Loucy (cell line): ENCODE data around the gene CBX4.

Source experiments
- EZH2phosphoT487 ChIP-seq: fragments of 200-600 bp; IDR thresholded peaks from 2 replicates; pipeline ENCODE4 v1.6.1; 2018; ENCODE audit warnings: antibody characterized with exemption, mild to moderate bottlenecking, moderate library complexity, borderline replicate concordance
- TF ChIP-seq, protein P1 (sequence below): fragments of 200-600 bp; sonication (generic); conservative IDR thresholded peaks from 2 replicates; pipeline ENCODE4 v1.5.1; 2014; ENCODE audit warnings: mild to moderate bottlenecking, antibody characterized with exemption, low read length

- TF ChIP-seq, protein P1, sequence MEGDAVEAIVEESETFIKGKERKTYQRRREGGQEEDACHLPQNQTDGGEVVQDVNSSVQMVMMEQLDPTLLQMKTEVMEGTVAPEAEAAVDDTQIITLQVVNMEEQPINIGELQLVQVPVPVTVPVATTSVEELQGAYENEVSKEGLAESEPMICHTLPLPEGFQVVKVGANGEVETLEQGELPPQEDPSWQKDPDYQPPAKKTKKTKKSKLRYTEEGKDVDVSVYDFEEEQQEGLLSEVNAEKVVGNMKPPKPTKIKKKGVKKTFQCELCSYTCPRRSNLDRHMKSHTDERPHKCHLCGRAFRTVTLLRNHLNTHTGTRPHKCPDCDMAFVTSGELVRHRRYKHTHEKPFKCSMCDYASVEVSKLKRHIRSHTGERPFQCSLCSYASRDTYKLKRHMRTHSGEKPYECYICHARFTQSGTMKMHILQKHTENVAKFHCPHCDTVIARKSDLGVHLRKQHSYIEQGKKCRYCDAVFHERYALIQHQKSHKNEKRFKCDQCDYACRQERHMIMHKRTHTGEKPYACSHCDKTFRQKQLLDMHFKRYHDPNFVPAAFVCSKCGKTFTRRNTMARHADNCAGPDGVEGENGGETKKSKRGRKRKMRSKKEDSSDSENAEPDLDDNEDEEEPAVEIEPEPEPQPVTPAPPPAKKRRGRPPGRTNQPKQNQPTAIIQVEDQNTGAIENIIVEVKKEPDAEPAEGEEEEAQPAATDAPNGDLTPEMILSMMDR, result no peak
- no peak for TF ChIP-seq EZH2phosphoT487
Measured at GRCh38 chr17:79870540-79870939, 31.3 kb upstream of the CBX4 start.
